NCI-H748 (cell line): Measurements from ENCODE around the gene LIPG.

Experiments
- DNase-seq: peaks from one replicate; lab custom pipeline; 2025; ENCODE audit not compliant: unreplicated experiment; lab: John Stamatoyannopoulos, UW

The LIPG gene

GRCh38 chr18:49546278-49546677, 15.6 kb upstream of the LIPG start:
- no peak for DNase-seq

GRCh38 chr18:49546719-49547273, 15.1 kb upstream of the LIPG start:
- DNase-seq = no peak

GRCh38 chr18:49547701-49548100, 14.2 kb upstream of the LIPG start:
- no peak for DNase-seq

- no peak for DNase-seq
These were observed 13.6 kb upstream of the LIPG start for GRCh38 chr18:49548229-49548636.

GRCh38 chr18:49550621-49551339, 11.1 kb upstream of the LIPG start:
- DNase-seq = no peak

- DNase-seq = no peak
These were observed 8.9 kb upstream of the LIPG start for GRCh38 chr18:49553003-49553402.

- no peak for DNase-seq
These were observed 6.2 kb upstream of the LIPG start for GRCh38 chr18:49555641-49556040.

GRCh38 chr18:49558356-49558755, 3.5 kb upstream of the LIPG start:
- DNase-seq = no peak

GRCh38 chr18:49559326-49559931, 2.4 kb upstream of the LIPG start:
- DNase-seq = peak; percentile 62

GRCh38 chr18:49560277-49560623, 1.6 kb upstream of the LIPG start:
- DNase-seq = no peak

GRCh38 chr18:49560624-49561288, 1.1 kb upstream of the LIPG start:
- peak; percentile 79 for DNase-seq

GRCh38 chr18:49562481-49563129, 748 bp downstream of the LIPG start:
- no peak for DNase-seq

- no peak for DNase-seq
These were observed 1.3 kb downstream of the LIPG start for GRCh38 chr18:49563130-49563540.

- no peak for DNase-seq
These were observed 2.1 kb downstream of the LIPG start for GRCh38 chr18:49563701-49564517.

GRCh38 chr18:49564518-49564834, 2.6 kb downstream of the LIPG start:
- no peak for DNase-seq

- DNase-seq = no peak
These were observed 3.2 kb downstream of the LIPG start for GRCh38 chr18:49565101-49565500.

- peak; percentile 95 for DNase-seq
These were observed 3.8 kb downstream of the LIPG start for GRCh38 chr18:49565612-49566011.

GRCh38 chr18:49566217-49566770, 4.4 kb downstream of the LIPG start:
- DNase-seq = no peak

- DNase-seq = no peak
These were observed 5.1 kb downstream of the LIPG start for GRCh38 chr18:49566985-49567384.

GRCh38 chr18:49569724-49570123, 7.9 kb downstream of the LIPG start:
- DNase-seq = no peak

- no peak for DNase-seq
These were observed 9.0 kb downstream of the LIPG start for GRCh38 chr18:49570836-49571235.
